ENCODE data around the gene C5. TPM values are rescaled to one million over a fixed set of nuclear protein-coding genes. Genes with fewer than 3 reads are reported as not detected.

Gene C5
- total RNA-seq, 1 donor from 2014 or later: 5.5 TPM

DNA sequence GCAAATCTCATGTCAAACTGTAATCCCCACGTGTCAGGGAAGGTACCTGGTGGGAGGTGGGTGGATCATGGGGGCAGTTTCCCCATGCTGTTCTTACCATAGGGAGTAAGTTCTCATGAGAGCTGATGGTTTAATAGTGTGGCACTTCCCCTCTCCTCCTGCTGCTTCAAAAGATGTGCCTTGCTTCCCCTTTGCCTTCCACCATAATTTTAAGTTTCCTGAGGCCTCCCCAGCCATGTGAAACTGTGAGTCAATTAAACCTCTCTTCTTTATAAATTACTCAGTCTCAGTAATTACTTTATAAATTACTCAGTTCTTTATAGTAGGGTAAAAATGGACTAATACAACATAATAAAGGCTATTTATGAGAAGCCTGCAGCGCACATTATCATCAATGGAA, 17.6 kb upstream of the C5 start:
- no peak overlapping the region for H2AFZ ChIP-seq (replicated peaks)
- H3K79me2 ChIP-seq (ENCODE audit: low read depth): no peaks in the 10 kb centered on the region
- no peaks in the 10 kb centered on the region for H3K9me3 ChIP-seq (ENCODE audit: low read depth)
- Mint-ChIP-seq H3K36me3 (peaks cover 17% of the 10 kb centered on the region), H3K4me3 (no peak overlapping the region), H3K9me3 (peaks cover 13% of the 10 kb centered on the region), H3K4me1 (no peaks in the 10 kb centered on the region), H3K27me3 (ENCODE audit: insufficient read depth, low read depth) (no peaks in the 10 kb centered on the region), H3K27ac (no peak overlapping the region)
- H3K9ac ChIP-seq: no peak overlapping the region
- DNase-seq (ENCODE audit: low spot score): no peak
- no peak overlapping the region for H3K4me2 ChIP-seq
- H4K20me1 ChIP-seq (ENCODE audit: low read depth): no peaks in the 10 kb centered on the region
- TF ChIP-seq CTCF (IDR thresholded peaks at IDR 0.05) (no peak), EZH2phosphoT487 (IDR thresholded peaks at IDR 0.05) (no peak), EZH2 (IDR thresholded peaks at IDR 0.05) (no peak)
- no peak overlapping the region for H3K27ac ChIP-seq
- peaks cover 46% of the 10 kb centered on the region for H3K27me3 ChIP-seq
- no peaks in the 10 kb centered on the region for H3K36me3 ChIP-seq
- H3F3A ChIP-seq (ENCODE audit: low read depth): peaks cover 4% of the 10 kb centered on the region
- H3K4me1 ChIP-seq: no peaks in the 10 kb centered on the region
- no peak overlapping the region for H3K4me3 ChIP-seq

GRCh38 chr9:121066850-121067249, 16.8 kb upstream of the C5 start:
- H3K27me3 ChIP-seq: peaks cover 38% of the 10 kb centered on the region
- H3K9me3 ChIP-seq (ENCODE audit: low read depth): no peaks in the 10 kb centered on the region
- no peak overlapping the region for H3K9ac ChIP-seq
- Mint-ChIP-seq H3K4me1 (peaks cover 2% of the 10 kb centered on the region), H3K27me3 (ENCODE audit: insufficient read depth, low read depth) (no peaks in the 10 kb centered on the region), H3K4me3 (no peak overlapping the region), H3K27ac (no peak overlapping the region), H3K9me3 (peaks cover 13% of the 10 kb centered on the region), H3K36me3 (peaks cover 17% of the 10 kb centered on the region)
- no peak overlapping the region for H3K4me2 ChIP-seq
- no peaks in the 10 kb centered on the region for H3K36me3 ChIP-seq
- H3F3A ChIP-seq (ENCODE audit: low read depth): peaks cover 3% of the 10 kb centered on the region
- no peak overlapping the region for H3K27ac ChIP-seq
- no peaks in the 10 kb centered on the region for H4K20me1 ChIP-seq (ENCODE audit: low read depth)
- no peak overlapping the region for H2AFZ ChIP-seq (replicated peaks)
- TF ChIP-seq EZH2phosphoT487 (IDR thresholded peaks at IDR 0.05) (no peak), CTCF (IDR thresholded peaks at IDR 0.05) (no peak)
- DNase-seq (ENCODE audit: low spot score): no peak
- H3K79me2 ChIP-seq (ENCODE audit: low read depth): no peaks in the 10 kb centered on the region
- no peak overlapping the region for H3K4me3 ChIP-seq
- no peaks in the 10 kb centered on the region for H3K4me1 ChIP-seq

- Mint-ChIP-seq H3K27ac (no peak overlapping the region), H3K36me3 (peaks cover 8% of the 10 kb centered on the region), H3K27me3 (ENCODE audit: insufficient read depth, low read depth) (peaks cover 2% of the 10 kb centered on the region), H3K9me3 (peaks cover 5% of the 10 kb centered on the region), H3K4me3 (no peak overlapping the region), H3K4me1 (peaks cover 8% of the 10 kb centered on the region)
- H3K4me2 ChIP-seq: no peak overlapping the region
- no peaks in the 10 kb centered on the region for H3K9me3 ChIP-seq (ENCODE audit: low read depth)
- no peaks in the 10 kb centered on the region for H3F3A ChIP-seq (ENCODE audit: low read depth)
- H2AFZ ChIP-seq (replicated peaks): no peak overlapping the region
- peak; percentile 87 for DNase-seq (ENCODE audit: low spot score)
- no peaks in the 10 kb centered on the region for H3K36me3 ChIP-seq
- no peaks in the 10 kb centered on the region for H3K4me1 ChIP-seq
- H3K27ac ChIP-seq: no peak overlapping the region
- H3K9ac ChIP-seq: no peak overlapping the region
- TF ChIP-seq CTCF (IDR thresholded peaks at IDR 0.05): peak; percentile 87
- no peak for TF ChIP-seq EZH2 (IDR thresholded peaks at IDR 0.05)
- no peak for TF ChIP-seq EZH2phosphoT487 (IDR thresholded peaks at IDR 0.05)
- no peaks in the 10 kb centered on the region for H3K79me2 ChIP-seq (ENCODE audit: low read depth)
- no peaks in the 10 kb centered on the region for H4K20me1 ChIP-seq (ENCODE audit: low read depth)
- H3K4me3 ChIP-seq: no peak overlapping the region
- no peaks in the 10 kb centered on the region for H3K27me3 ChIP-seq
Observed at GRCh38 chr9:121059998-121060636, 10.0 kb upstream of the C5 start.
